Left colon (tissue), 2 donors: Measurements from ENCODE around the gene ATP6V1B1. TPM values are rescaled to one million over a fixed set of nuclear protein-coding genes. Genes with fewer than 3 reads are reported as not detected.

Experiments used
- ATAC-seq: fragments of 200-7000 bp; cut with Tn5 transposase; one replicate; pipeline ENCODE4 v1.9.1; 2020; ENCODE audit warnings: mild to moderate bottlenecking, moderate library complexity
- DNase-seq, 2 donors: peaks; one replicate each; pipeline ENCODE4 v3.0.0-alpha.2; 2020
- intact Hi-C, 2 donors: fragments of 100-400 bp; cut with DNase I in 1 of 2; cut with micrococcal nuclease in 1 of 2; formaldehyde crosslinking; loops; one replicate each; pipeline versions ENCODE4 v1.11.2 to v1.14.0; 2022; cut with DNase I, micrococcal nuclease
- total RNA-seq, 2 donors: library from RNA; stranded (reverse); fragmentation: NEBNext Ultra II Directional; extraction: Animal tissue kit (Norgen Biotek cat#: 25700); gene quantifications; one replicate each; pipeline ENCODE4 v1.2.1, GENCODE V29; 2021
- donor health status: DM: no; HTN: no; CAD: no.
- donor health status: DM: yes; HTN: yes; CAD: no.

The ATP6V1B1 gene
- total RNA-seq, 2 donors from 2014 or later: not detected

DNA sequence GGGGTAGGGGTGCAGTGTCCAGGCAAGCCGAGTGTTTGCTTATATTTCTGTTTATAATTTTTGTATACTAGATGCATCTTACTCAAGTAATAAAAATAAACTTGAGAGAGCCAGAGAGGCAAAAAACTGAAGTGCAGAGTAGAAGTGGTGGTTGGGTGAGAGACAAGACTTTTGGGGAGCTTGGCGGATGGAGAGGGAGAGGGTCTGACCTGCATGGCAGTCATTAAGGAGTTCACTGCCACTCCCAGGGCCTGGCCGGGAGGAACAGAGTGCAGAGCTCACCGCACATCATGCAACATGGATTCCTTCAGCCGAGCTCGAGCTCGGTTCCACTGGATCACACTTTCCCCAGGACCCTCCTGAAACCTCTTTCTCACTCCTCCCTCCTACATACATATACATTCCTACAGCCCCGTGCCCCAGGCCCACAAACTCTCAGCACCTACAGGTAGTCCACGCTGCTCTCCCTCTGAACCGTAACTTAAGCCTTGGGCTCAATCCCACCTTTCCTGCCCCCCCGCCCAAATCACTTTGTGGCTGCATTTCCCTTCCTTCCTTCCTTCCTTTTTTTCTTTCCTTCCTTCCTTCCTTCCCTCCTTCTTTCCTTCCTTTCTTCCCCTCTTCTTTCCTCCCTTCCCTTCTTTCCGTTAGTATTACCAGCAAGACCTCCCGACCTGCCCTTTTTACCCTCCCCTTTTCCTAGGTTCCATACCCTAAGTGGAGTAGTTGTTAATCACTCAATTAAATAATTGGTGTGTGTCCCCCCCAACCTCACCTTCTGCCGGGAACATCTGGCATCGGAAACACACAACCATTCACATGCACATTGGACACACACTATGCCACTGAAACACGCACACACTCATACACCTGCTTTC is 37.1 kb upstream of the ATP6V1B1 start:
- ATAC-seq (no peak), DNase-seq (no peak)
- intact Hi-C loops: no loop called here

DNA sequence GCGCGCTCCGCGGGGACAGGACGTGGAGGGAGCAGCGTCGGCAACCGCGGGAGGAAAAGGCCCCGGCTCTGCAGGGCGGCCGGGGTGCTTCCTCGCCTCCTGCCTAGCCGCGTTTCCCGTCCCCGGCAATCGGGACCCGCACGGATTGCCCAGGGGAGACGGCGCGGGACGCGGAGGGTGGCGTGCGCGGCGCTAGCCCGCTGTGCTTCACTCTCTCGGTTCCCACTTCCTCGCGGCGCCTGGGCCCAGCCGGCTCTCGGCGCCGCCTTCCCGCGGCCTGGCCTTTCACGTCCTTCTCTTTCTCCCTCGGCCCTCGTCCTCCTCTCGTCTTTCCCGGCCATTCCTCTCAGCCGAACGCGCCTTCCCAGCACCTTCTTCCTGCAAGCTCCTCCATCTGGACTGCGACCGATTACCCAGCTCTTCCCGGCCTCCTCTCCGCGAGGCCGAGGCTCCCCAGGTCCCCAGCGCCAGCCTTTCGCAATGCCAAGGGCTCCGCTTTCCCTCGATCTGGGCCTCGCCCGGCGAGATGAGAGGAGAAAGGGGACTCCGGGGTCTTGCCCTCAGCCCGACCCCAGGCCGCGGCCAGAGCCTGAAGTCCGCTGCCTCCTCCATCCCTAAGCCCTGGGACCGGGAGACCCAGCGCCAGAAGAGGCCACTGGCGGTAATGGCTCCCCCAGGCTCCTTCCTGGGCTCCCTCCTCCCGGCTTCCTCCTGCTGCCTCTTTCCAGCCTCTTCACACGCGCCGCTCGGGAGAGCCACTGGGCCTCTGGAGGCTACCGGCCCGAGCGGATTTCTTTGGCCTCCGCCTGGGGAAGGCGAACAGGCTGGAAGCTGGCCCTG is 34.3 kb upstream of the ATP6V1B1 start:
- intact Hi-C loops: no loop called here
- DNase-seq: no peak
- ATAC-seq: peak; percentile 37

DNA sequence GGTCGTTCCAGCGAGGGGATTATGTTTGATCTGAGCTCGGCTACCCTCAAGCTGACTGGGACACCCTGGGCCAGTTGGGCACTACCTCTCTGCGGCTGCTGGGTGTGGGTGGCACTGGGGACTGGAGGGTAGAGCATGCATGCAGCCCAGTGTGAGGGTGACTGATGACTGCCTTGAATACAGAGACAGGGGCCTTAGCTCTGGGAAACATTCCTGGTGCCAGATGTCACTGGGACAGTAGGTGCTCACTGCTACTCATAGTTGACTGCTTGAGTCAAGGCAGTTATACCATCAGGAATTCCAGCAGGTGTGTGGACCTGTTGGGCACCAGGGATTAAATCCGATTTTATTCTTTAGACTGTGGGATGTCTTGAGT is 33.6 kb upstream of the ATP6V1B1 start:
- DNase-seq: no peak
- intact Hi-C loops: no loop called here
- no peak for ATAC-seq

DNA sequence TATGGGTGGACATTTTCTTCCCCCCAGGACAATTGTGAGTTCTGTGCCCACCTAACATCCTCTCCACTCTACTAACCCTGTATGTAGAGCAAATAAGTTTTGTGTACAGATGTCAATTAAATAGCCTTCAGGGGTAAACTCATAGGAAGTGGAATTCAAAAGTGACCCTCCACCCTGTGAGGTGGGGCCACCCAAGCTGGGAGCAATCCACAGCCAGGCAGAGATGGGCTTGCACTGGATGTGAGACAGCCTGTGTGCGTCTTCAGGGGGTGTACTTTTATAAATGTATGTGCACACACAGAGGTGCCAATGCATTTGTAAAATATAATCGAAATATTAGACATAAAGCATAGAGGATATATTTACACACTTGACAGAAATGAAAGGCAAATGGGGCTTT is 33.1 kb upstream of the ATP6V1B1 start:
- no peak for ATAC-seq
- intact Hi-C loops: no loop called here

DNA sequence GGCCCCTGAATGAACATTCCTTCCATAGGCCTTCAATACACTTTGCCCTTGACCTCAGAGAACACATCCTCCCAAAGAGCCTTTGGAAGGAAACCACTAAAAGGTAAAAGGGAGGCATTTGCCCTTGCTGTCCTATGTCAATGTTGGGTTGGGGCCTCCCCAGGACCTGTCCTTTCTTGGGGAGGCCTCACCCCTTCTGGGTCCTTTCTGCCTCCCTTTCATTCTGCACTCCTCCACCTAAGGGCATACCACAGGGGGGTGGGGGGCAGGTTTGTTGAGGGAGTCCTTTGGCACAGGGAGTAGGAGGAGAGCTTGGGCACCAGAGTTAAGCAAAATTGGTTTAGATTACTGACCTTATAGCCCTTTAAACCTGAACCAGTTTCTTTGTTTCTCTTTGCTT is 32.5 kb upstream of the ATP6V1B1 start:
- ATAC-seq: no peak
- intact Hi-C loops: no loop called here
- DNase-seq: no peak

More for the DNA sequence above, 33.1 kb upstream of the ATP6V1B1 start:
- DNase-seq: no peak

DNA sequence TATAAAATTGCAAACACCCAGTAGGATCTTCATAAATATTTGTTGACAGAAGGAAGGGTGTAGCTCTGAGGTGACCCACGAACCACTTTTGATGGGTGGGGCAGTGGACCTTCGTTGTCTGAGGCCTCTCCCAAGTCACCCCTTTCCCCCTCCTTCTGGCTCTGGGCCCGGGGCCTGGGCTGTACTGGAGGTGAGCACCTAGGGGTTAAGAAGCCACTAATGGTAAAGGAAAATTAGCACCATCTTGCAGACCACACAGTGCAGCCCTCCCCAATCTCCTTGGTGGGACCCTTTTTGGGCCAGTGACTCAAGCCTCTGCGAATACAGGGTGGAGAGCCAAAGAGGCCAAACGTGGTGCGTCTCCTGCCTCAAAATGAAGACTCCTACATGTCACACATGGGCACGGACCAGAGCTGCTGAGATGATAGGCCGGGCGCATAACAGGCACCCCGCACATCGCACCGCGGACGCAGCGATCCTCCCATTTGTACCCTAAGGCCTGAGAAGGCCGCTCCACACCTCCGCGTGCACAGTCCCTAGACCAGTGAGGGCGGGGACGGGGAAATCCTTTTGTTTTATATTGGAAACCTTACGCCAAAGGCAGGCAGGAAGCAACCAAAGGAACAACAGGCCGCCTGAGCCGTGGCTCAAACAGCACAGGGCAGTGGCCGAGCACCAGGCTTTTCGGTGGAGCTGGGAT is 31.9 kb upstream of the ATP6V1B1 start:
- ATAC-seq (peak; percentile 39), DNase-seq (no peak)
- intact Hi-C loops: no loop called here

DNA sequence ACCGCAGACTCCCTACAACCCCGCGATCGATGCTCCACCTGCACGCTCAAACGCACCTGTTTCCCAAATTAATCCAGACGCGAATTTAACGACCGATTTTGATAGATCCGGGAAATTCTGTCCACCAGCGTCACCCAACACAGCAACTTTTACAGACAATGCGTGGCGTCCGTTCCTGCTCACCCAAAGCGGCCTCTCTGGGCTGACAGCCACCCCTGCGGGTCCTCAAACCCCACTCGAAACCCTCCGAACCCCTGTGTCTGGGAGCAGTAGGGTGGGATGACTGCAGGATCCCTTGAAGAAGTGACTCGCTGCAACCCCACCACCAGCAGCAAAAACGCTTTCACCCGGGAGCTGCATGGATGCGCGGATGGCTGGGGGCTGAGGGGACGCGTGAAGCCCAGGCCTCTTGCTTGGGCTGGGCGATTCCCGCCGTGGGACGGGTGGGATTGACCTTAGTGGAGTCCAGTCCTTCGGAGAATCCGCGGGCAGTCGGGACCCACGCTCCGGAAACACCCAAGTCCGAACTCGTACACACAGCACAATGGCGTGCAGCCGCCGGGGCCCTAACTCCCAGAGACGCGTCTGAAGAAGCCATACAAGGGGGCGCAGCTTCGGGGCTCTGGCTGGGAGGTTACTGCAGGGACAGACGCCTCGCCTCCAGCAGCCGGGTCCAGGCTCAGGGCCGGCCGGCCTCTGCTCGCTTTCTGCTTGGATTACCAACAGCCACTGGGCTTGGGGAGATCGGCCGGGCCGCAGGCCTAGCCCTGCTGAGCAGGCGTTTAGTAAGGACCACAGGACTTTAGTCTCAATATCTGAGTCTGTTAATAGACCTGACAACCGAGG is 31.1 kb upstream of the ATP6V1B1 start:
- DNase-seq (no peak), ATAC-seq (no peak)
- intact Hi-C loops: no loop called here

DNA sequence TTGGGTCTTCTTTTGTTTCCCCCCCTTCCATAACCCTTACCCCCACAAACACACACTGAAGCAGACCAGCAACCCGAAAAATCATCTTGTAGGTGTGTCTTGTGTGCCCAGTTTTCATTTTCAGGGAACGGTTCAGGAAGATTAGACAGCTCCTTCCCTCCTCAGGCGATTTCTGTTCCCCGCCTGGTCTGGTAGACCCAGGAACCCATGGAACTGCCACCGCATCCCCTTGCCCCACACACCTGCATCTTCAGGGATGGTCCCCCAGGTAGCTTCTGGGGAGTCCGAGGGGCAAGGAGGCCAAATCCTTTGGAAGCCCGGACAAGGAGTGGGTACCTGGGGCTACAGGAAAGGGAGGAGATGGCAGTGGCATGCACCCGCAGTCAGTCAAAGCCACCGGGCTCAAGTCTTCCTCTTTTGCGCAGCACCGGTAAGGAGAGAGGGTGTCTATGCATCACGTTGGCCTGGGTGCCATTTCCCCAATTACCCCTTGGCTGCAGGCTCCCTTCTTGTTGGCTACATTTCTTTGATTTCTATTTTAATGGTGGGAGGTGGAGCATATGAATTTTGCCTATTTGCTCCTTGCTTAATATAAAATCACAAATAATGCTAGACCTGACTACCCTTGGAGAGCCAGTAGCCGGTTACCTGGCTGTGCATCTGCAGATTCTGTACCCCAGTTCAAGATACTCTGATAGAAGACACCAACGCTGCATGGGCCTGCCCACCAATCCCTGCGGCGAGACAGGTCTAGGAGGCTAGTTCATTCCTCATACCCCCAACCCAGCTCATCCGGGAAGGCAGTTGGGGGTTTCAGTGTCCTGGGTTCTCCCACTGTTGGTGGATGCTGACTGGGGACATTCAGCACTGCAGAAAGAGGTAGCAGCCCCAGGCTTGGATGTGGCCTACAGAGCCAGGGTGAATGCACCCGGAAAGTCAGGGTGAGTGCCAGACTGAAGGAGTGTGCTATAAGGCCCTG is 30.0 kb upstream of the ATP6V1B1 start:
- ATAC-seq: no peak
- intact Hi-C loops: no loop called here
- no peak for DNase-seq

DNA sequence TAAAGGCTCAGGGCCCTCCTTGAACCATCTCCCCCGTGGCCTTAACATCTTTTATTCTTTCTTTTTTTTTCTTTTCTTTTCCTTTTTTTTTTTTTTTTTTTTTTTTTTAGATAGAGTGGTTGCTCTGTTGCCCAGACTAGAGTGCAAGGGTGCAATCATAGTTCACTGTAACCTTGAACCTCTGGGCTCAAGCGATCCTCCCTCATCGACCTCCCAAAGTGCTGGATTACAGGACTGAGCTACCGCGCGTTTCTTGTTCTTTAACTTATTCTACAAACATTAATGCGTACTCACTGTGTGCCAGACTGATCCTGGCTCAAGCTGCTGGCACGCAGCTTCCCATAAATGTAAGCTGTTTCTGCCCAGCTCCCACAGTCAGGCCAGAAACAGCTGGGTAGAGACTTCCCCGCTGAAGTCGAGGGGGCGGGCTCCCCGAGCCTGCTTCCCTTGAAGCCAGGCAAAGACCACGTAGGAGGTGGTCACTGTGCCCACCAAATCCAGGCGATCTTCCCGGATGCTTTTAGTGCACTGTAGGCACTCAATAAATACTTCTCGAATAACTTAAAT is 29.2 kb upstream of the ATP6V1B1 start:
- DNase-seq (no peak), ATAC-seq (no peak)
- intact Hi-C loops: no loop called here

DNA sequence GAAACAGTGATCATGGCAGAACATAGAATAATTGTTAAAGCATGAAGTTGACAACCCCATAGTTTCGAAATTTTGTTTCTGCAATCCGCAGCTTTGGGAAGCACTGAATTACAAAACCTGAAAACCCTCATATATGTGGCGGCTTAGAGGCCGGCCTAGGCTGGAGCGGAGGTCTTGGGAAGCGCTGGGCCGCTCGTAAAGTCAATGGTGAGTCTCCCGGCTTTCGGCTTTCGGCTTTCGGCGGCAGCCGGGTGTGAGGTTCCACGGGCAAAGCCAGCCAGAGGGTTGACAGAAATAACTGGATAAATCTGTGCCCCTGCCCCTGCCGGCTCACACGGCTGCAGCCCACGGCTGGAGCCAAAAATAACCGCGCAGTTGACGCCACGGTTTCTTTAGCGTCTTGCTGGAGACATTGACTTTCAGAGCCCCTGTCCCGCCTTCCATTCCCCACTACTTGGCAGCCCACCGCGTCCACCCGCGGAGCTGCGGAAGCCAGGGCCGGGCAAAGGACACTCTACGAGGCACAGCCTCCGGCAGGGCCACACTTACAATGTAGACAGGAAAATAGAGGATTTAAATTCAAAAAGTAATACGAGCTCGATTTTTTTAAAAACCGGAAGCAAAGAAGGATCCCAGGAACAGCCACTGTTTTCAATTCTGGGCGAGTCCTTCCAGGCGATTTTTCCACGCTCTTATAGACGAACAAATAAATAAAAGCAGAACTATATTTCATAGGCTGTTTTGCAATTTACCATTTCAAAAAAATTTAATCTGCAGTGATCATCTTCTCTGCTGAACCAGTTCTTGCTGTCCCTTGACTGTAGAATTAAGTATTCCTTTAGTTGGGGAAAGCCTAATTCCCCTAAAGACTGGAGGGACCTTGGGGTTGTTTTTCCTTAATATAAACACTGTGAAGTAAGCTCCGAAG is 28.3 kb upstream of the ATP6V1B1 start:
- intact Hi-C loops: no loop called here
- DNase-seq: no peak
- no peak for ATAC-seq

DNA sequence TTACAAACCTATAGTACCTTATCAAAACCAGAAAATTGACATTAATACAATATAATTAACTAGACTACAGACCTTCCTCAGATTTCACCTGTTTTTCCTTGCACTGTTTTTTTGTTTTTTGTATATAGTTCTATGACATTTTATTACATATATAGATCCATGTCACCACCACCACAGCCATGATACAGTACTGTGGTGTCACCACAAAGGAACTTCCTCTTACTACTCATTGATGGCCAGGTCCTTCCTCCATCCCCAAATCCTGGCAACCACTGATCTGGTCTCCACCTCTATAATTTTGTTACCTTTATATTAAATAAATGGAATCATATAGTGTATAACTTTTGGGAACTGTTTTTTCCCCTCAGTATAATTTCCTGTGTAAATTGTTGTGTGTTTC is 19.4 kb upstream of the ATP6V1B1 start:
- intact Hi-C loops: loop anchor here in 1 of 2 donors (5.0 kb wide), 1 partner anchor 44 kb away; no protein-coding TSS in a partner anchor
- DNase-seq: no peak
- no peak for ATAC-seq

DNA sequence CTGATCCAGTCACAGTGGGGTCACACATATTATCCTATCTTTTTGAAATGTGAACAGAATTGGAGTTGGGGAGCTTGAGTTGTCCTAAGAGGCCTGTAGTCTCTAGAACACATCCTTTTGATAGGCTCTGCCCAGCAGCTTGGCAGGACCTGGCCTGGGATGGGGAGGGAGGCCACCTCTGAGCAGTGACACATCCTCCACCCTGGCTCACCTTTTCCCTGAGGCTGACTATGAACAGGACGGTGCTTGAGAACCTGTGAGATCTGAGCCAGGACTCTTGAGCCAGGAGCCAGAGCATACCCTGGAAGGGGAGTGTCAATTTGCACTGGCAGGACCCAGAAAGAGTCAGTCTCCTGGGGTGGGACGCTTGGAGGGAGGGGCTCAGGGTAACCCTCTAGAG is 17.7 kb upstream of the ATP6V1B1 start:
- no peak for DNase-seq
- intact Hi-C loops: loop anchor here in 1 of 2 donors (5.0 kb wide), 1 partner anchor 46 kb away; no protein-coding TSS in a partner anchor
- ATAC-seq: no peak

DNA sequence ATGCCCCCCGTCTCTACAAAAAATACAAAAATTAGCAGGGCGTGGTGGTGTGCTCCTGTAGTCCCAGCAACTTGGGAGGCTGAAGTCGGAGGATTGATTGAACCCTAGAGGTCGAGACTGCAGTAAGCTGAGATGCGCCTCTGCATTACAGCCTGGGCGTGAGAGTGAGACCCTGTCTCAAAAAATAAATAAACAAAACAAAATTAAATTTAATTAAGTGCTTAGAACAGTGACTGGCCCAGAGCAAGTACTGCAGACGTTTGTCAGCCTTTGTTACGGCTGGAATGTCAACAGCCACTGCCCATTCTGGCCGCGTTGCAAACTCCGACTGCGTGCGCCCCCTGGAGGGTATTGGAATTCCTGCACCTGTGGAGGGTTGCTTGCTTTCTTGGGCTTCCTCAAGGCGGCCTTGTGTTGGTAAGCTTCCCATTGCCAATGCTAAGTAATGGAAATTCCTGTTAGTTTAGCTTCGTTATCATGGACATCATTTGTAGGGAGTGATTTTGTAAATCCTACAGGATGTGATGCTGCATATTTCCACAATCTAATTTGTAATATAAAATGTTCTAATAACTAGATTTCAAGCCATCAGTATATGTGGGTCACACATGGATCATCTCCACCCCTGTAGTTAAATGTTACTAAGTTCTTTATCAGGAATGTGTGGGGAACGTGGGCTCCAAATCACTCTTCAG is 15.9 kb upstream of the ATP6V1B1 start:
- intact Hi-C loops: loop anchor here (5.0 to 10.0 kb wide), 2 partner anchors 45 to 48 kb away; no protein-coding TSS in a partner anchor
- ATAC-seq (peak; percentile 91), DNase-seq (peak; percentile 60 to 83)

DNA sequence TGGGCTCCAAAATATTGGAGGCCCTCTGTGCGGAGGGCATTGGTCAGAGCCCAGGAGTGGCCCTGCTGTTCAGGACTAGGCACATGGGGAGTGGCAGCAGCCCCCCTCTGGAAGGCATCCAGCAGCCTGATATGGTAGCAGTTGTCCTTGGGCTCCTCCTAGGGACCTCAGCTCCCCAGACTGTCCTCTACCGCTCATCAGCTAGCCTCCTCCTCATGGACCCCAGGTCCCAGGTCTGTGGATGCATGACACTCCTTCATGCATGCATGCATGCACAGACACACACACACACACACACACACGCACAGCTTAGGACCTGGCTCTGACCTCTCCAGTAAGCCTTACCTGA is 15.4 kb upstream of the ATP6V1B1 start:
- DNase-seq (no peak), ATAC-seq (no peak)
- intact Hi-C loops: loop anchor here in 1 of 2 donors (10.0 kb wide), 1 partner anchor 46 kb away; no protein-coding TSS in a partner anchor

DNA sequence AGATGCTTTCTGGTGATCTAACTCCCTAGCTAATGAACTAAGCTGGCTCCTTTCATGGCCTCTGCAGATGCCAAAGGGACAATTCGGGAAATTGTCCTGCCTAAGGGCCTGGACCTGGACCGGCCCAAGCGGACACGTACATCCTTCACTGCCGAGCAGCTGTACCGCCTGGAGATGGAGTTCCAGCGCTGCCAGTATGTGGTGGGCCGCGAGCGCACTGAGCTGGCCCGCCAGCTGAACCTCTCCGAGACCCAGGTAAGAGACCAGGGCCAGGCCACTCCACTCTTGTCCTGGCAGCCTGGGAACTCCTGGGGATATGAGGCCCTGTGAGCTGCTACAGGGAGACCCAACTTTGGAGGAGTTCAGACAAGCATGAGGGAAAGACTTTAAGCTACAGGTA is 14.7 kb upstream of the ATP6V1B1 start:
- ATAC-seq (no peak), DNase-seq (no peak)
- intact Hi-C loops: loop anchor here in 1 of 2 donors (10.0 kb wide), 1 partner anchor 46 kb away; no protein-coding TSS in a partner anchor
